ENCODE results near the gene EBPL. TPM values are rescaled to one million over a fixed set of nuclear protein-coding genes. Genes with fewer than 3 reads are reported as not detected.

EBPL gene
- polyA plus RNA-seq, 2 of the 4 experiments (the other 2 are of a cell fraction) = 53.1 to 95.0 TPM

GRCh38 chr13:49693877-49694276 is 2.6 kb upstream of the EBPL start (continued):
- TF ChIP-seq CBX8 (IDR thresholded peaks at IDR 0.05) (no peak), USF2 (IDR thresholded peaks at IDR 0.05) (no peak), NPAS2 (CRISPR knock-in tag; IDR thresholded peaks at IDR 0.05; ENCODE audit: borderline replicate concordance) (no peak), BCL3 (IDR thresholded peaks at IDR 0.05) (no peak), KDM5A (IDR thresholded peaks at IDR 0.05) (no peak), MAZ (IDR thresholded peaks at IDR 0.05; ENCODE audit: borderline replicate concordance, low read depth, low read length) (no peak)

- TF ChIP-seq BCL3 (IDR thresholded peaks at IDR 0.05) = no peak
- TF ChIP-seq E2F6 (IDR thresholded peaks at IDR 0.05; ENCODE audit: borderline replicate concordance, low read depth) = no peak
- no peak for TF ChIP-seq HOXA7 (CRISPR knock-in tag; IDR thresholded peaks at IDR 0.05)
- TF ChIP-seq CHD2 (IDR thresholded peaks at IDR 0.05; ENCODE audit: low read length, partially characterized antibody) = no peak
- no peak for TF ChIP-seq HEYL (CRISPR knock-in tag; IDR thresholded peaks at IDR 0.05)
- TF ChIP-seq FOSL2 (IDR thresholded peaks at IDR 0.05) = no peak
- TF ChIP-seq FOSL2 (CRISPR knock-in tag; IDR thresholded peaks at IDR 0.05) = no peak
- TF ChIP-seq CBX8 (IDR thresholded peaks at IDR 0.05) = no peak
- no peak for TF ChIP-seq ZSCAN20 (CRISPR knock-in tag; IDR thresholded peaks at IDR 0.05)
- no peak for TF ChIP-seq RCOR1 (IDR thresholded peaks at IDR 0.05; ENCODE audit: low read depth, low read length)
- TF ChIP-seq EP300 (IDR thresholded peaks at IDR 0.05) = no peak
- TF ChIP-seq RAD21 (conservative IDR thresholded peaks at IDR 0.05 in 1 of 2, IDR thresholded peaks at IDR 0.05 in 1 of 2) = no peak
- TF ChIP-seq RFX5 (IDR thresholded peaks at IDR 0.05) = no peak
- no peak for TF ChIP-seq USF2 (IDR thresholded peaks at IDR 0.05)
- TF ChIP-seq JUN (IDR thresholded peaks at IDR 0.05) = no peak
- no peak for ATAC-seq
- ChIA-PET CTCF (no interaction called here), POLR2A (interaction anchor here (0.6 kb wide), 1 partner anchor 99 kb away, joined by 6 read pairs; the partner anchor contains the start of gene KPNA3)
- FAIRE-seq = no peak
- Histone ChIP-seq H3K4me1 (peaks cover 16% of the 10 kb centered on the region; the same call in 2 of the 3 replicates), H3K27ac (no peak overlapping the region), H3K4me3 (no peak overlapping the region), H3K9me3 (no peaks in the 10 kb centered on the region), H3K4me2 (no peak overlapping the region)
- peak in 1 of 2 experiments; percentile 4 for DNase-seq (ENCODE audit: low read depth in 1 of 2, low spot score in 1 of 2)
- WGBS (ENCODE audit: missing lambda C conversion rate) = 69% methylated on average over 4 of the region's 4 CpGs
Measured at GRCh38 chr13:49693191-49693733, 2.0 kb upstream of the EBPL start.

All from A549 (cell line).